Vagina (tissue), 2 donors: ENCODE data around the gene MBD5.

ENCODE experiments used
- CTCF ChIP-seq, 3 experiments: fragments of 450-650 bp in 2 of 3; fragments of 200-600 bp in 1 of 3; sonication (generic) in 1 of 3; IDR thresholded peaks; one replicate each; pipeline ENCODE4 v1.5.1; 2017 to 2019; ENCODE audit warnings: antibody characterized with exemption in 3 of 3, mild to moderate bottlenecking in 2 of 3, moderate library complexity in 2 of 3
- POLR2A ChIP-seq, 2 donors: fragments of 450-650 bp; IDR thresholded peaks; one replicate each; pipeline ENCODE4 v1.6.1; 2017; ENCODE audit warnings: antibody characterized with exemption in 2 of 2, mild to moderate bottlenecking in 2 of 2, moderate library complexity in 2 of 2

- TF ChIP-seq CTCF (IDR thresholded peaks at IDR 0.05) (no peak), POLR2A (IDR thresholded peaks at IDR 0.05) (no peak)
These were observed 434.9 kb downstream of the MBD5 start for GRCh38 chr2:148455791-148456190.
